Heart left ventricle (tissue), 16 donors: ENCODE measurements around the gene AKAP9. TPM values are rescaled to one million over a fixed set of nuclear protein-coding genes. Genes with fewer than 3 reads are reported as not detected.
A peak's percentile ranks its signal among the peaks of the same experiment; 100 is the strongest.

ENCODE experiments used
- ATAC-seq, 4 donors: fragments of 200-7000 bp; cut with Tn5 transposase; one replicate each; pipeline ENCODE4 v1.9.1; 2020 to 2022; ENCODE audit warnings: moderate library complexity in 4 of 4, mild to moderate bottlenecking in 3 of 4, moderate number of reproducible peaks in 1 of 4
- DNase-seq, 5 donors: peaks; one replicate each; pipeline ENCODE4 v3.0.0-alpha.2; 2020
- H3K27ac ChIP-seq, 12 donors: fragments of 200-600 bp; sonication (generic) in 4 of 12; one replicate each; pipeline versions ENCODE4 v1.5.0 to v1.8.0; 2016 to 2022; ENCODE audit warnings: mild to moderate bottlenecking in 2 of 12
- H3K27me3 ChIP-seq, 9 donors: fragments of 200-600 bp; sonication (generic) in 2 of 9; one replicate each; pipeline versions ENCODE4 v1.5.1 to v1.8.0; 2016 to 2022; ENCODE audit warnings: mild to moderate bottlenecking in 3 of 9
- H3K36me3 ChIP-seq, 9 donors: fragments of 200-600 bp; sonication (generic) in 2 of 9; one replicate each; pipeline versions ENCODE4 v1.5.0 to v1.8.0; 2018 to 2022; ENCODE audit warnings: mild to moderate bottlenecking in 2 of 9
- H3K4me1 ChIP-seq, 12 donors: fragments of 200-600 bp; sonication (generic) in 4 of 12; one replicate each; pipeline versions ENCODE4 v1.5.0 to v1.8.0; 2016 to 2022; ENCODE audit warnings: mild to moderate bottlenecking in 3 of 12
- H3K4me3 ChIP-seq, 12 donors: fragments of 200-600 bp; sonication (generic) in 4 of 12; one replicate each; pipeline versions ENCODE4 v1.5.0 to v1.8.0; 2017 to 2022; ENCODE audit warnings: mild to moderate bottlenecking in 9 of 12, moderate library complexity in 4 of 12
- H3K9me3 ChIP-seq, 12 donors: fragments of 200-600 bp; sonication (generic) in 4 of 12; one replicate each; pipeline versions ENCODE4 v1.5.0 to v1.8.0; 2016 to 2022; ENCODE audit warnings: mild to moderate bottlenecking in 1 of 12
- CTCF ChIP-seq, 12 donors: fragments of 200-600 bp; sonication (generic) in 4 of 12; IDR thresholded peaks; one replicate each; pipeline versions ENCODE4 v1.5.0 to v1.8.0; 2018 to 2022; ENCODE audit warnings: antibody characterized with exemption in 12 of 12, mild to moderate bottlenecking in 5 of 12
- POLR2A ChIP-seq, 2 donors: fragments of 450-650 bp; IDR thresholded peaks; one replicate each; pipeline ENCODE4 v1.6.1; 2017; ENCODE audit warnings: antibody characterized with exemption in 2 of 2, mild to moderate bottlenecking in 2 of 2, moderate library complexity in 2 of 2
- WGBS, 4 donors: extraction: QIAGEN DNeasy Blood & Tissue Kit in 2 of 4; methylation state at CpG; one replicate each; pipeline versions ENCODE4 v1.1.5 to v1.1.7; 2013 to 2018; 5-methylcytosine and 5-hydroxymethylcytosine counted together
- intact Hi-C, 10 donors: fragments of 100-400 bp; cut with DNase I; formaldehyde crosslinking; loops; one replicate each; pipeline versions ENCODE4 v1.11.1 to v1.14.2; 2022
- polyA plus RNA-seq, 2 donors: library from polyadenylated mRNA; stranded (reverse); fragments of 200-250 nt; gene quantifications; one replicate each; pipeline ENCODE4 v1.2.3, GENCODE V29; 2013
- total RNA-seq, 9 donors: library from RNA; depleted of rRNA in 2 of 9; stranded (reverse); fragments of >200 nt in 2 of 9; fragmentation: NEBNext Ultra II Directional in 3 of 9; extraction: Animal tissue kit (Norgen Biotek cat#: 25700) in 3 of 9; gene quantifications; one replicate each; pipeline versions ENCODE4 v1.1.0 to v1.2.4, GENCODE V29; 2016 to 2023
- donor health status: ischemic (EF 13 %, LVEDD 7.1; RV severe dilation, severe dysfunction).
- donor health status: healthy with polysubstance abuse.
- donor health status: DM: no; HTN: yes; CAD: no.
- donor health status: DM: no; HTN: no; CAD: no.
- donor health status: ischemic (EF 25% LVEDD 6.9; RV normal size, moderate dysfunction).
- donor health status: ischemic (EF 25% LVEDD 5.7; RV mildly dilated, moderate dysfunction).
- donor health status: healthy.
- donor health status: DM: yes; HTN: yes; CAD: no.
- donor health status: ischemic (EF 35%, LVEDD 5.7; RV mildly dilated, moderate dysfunction).
- donor health status: nonischemic (EF 11% LVEDD 7.7; RV severe dilation, severe dysfunction).
- donor health status: DM: yes; HTN: yes; CAD: no.
- donor health status: PGD.
- donor health status: ischemic (EF 29% LVEDD 5.4; RV normal size, mild dysfunction).
- donor health status: nonischemic (EF 23%, LVEDD 6.1; RV moderate dilation, normal function).

AKAP9 gene
- total and polyA plus RNA-seq, 11 donors = 13.2 to 58.6 (median 49.1) TPM

DNA sequence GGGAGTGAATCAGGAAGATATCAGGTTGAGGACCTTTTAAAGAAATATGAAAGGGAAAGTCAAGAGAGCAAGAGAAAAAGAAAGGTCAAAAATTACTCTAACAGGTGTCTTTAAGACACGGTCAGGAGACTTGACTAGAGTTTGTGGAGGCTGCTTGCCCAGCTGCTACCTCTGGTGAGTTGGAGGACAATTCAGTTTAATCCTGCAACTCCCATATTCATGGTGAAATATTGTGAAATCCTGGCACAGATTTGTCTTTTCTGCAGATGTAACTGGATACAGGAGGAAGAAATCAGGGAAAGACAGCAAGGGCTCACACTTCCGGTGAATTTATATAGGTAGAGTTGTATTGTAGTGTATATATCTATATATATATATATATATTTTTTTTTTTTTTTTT, 93.5 kb downstream of the AKAP9 start:
- no peak for TF ChIP-seq POLR2A (IDR thresholded peaks at IDR 0.05)
- no peak for TF ChIP-seq CTCF (IDR thresholded peaks at IDR 0.05)
- intact Hi-C loops = no loop called here
- H3K27me3 ChIP-seq = no peaks in the 10 kb centered on the region
- H3K4me3 ChIP-seq = no peak overlapping the region
- DNase-seq (no peak), ATAC-seq (peak in 1 of 4 donors; percentile 18)
- 81 to 94% (median 85%) methylated on average over 2 of the region's 2 CpGs for WGBS, 4 donors
- H3K4me1 ChIP-seq = peaks cover 0 to 3% (median 0%) of the 10 kb centered on the region in 12 donors
- no peak overlapping the region for H3K27ac ChIP-seq
- no peaks in the 10 kb centered on the region for H3K9me3 ChIP-seq
- peaks cover 0 to 79% (median 41%) of the 10 kb centered on the region in 9 donors for H3K36me3 ChIP-seq

DNA sequence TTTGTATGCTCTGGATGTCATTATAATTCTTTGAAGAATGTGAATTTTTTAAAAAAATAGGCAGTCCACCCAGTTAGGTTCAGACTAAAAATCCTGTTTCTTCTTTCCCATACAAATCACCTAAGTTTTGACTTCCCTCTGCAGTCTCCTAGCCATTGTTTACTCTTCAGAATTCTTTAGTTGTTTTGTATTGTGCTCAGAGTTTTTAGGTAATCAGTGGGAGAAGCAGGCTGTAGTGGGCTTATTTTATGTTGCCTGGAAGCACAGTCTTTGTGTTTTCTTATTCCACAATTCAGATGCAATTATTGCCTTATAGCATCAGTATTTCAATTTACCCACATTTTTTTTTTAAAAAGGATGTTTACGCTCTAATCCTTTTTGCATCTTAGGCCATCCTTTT, 94.9 kb downstream of the AKAP9 start:
- ATAC-seq (no peak), DNase-seq (no peak)
- Histone ChIP-seq H3K36me3 (peaks cover 0 to 79% (median 43%) of the 10 kb centered on the region in 9 donors), H3K4me1 (peaks cover 0 to 3% (median 0%) of the 10 kb centered on the region in 12 donors), H3K4me3 (no peak overlapping the region), H3K27me3 (no peaks in the 10 kb centered on the region), H3K27ac (no peak overlapping the region), H3K9me3 (no peaks in the 10 kb centered on the region)
- 96 to 99% (median 98%) methylated on average over 1 of the region's 1 CpG for WGBS, 4 donors
- intact Hi-C loops = no loop called here
- TF ChIP-seq CTCF (IDR thresholded peaks at IDR 0.05) (no peak), POLR2A (IDR thresholded peaks at IDR 0.05) (no peak)

GRCh38 chr7:92039900-92040299, 99.2 kb downstream of the AKAP9 start:
- H3K36me3 ChIP-seq = peaks cover 0 to 79% (median 45%) of the 10 kb centered on the region in 9 donors
- DNase-seq (no peak), ATAC-seq (no peak)
- intact Hi-C loops = loop anchor here in 1 of 10 donors (10.0 kb wide), 1 partner anchor 155 kb away; the partner anchor contains the start of gene MTERF1
- WGBS, 4 donors = 93 to 98% (median 96%) methylated on average over 1 of the region's 1 CpG
- H3K4me1 ChIP-seq = peaks cover 0 to 16% (median 0%) of the 10 kb centered on the region in 12 donors
- no peak overlapping the region for H3K27ac ChIP-seq
- TF ChIP-seq POLR2A (IDR thresholded peaks at IDR 0.05) = no peak
- no peak for TF ChIP-seq CTCF (IDR thresholded peaks at IDR 0.05)
- no peaks in the 10 kb centered on the region for H3K9me3 ChIP-seq
- no peaks in the 10 kb centered on the region for H3K27me3 ChIP-seq
- no peak overlapping the region for H3K4me3 ChIP-seq

DNA sequence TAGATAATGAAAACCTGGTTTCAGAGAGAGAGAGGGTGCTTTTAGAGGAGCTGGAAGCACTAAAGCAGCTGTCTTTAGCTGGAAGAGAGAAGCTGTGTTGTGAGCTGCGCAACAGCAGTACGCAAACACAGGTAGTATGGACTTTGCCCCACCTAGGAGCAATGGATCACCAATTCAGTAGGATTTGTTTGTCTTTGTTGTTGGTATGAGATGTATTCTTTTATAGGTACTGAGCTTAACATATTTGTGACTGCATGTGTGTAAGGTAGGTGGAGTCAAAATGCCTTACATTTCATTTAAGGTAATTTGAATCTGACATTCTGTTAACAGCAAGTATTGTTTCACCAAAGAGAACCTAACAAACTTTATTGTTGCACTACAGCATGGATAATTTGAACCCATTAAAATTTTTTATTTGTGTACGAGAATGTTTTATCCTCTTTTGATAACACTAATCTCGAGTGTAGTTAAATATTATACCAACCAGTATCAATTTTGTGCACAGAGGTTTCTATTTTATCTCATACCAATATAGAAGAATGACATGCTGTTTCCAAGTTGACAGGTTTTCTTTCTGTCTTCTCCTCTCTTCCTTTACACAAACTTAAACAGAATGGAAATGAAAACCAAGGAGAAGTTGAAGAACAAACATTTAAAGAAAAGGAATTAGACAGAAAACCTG, 101.5 kb downstream of the AKAP9 start:
- H3K36me3 ChIP-seq = peaks cover 0 to 93% (median 68%) of the 10 kb centered on the region in 9 donors
- H3K27ac ChIP-seq = peak overlapping the region in 11 of 12 donors; percentile 10 to 90 (median 70)
- ATAC-seq (peak in 3 of 4 donors; percentile 16 to 33 (median 22)), DNase-seq (no peak)
- H3K4me1 ChIP-seq = peaks cover 0 to 13% (median 0%) of the 10 kb centered on the region in 12 donors
- no peaks in the 10 kb centered on the region for H3K27me3 ChIP-seq
- no peaks in the 10 kb centered on the region for H3K9me3 ChIP-seq
- 74 to 82% (median 77%) methylated on average over 4 of the region's 4 CpGs for WGBS, 4 donors
- TF ChIP-seq POLR2A (IDR thresholded peaks at IDR 0.05) (no peak), CTCF (IDR thresholded peaks at IDR 0.05) (no peak)
- intact Hi-C loops = loop anchor here in 1 of 10 donors (10.0 kb wide), 1 partner anchor 157 kb away; the partner anchor contains the start of gene MTERF1
- H3K4me3 ChIP-seq = no peak overlapping the region
